Left lung (tissue), 10 donors: ENCODE measurements around the gene TRIM45. TPM values are rescaled to one million over a fixed set of nuclear protein-coding genes. Genes with fewer than 3 reads are reported as not detected.

Experiments used
- ATAC-seq: fragments of 200-7000 bp; cut with Tn5 transposase; one replicate; pipeline ENCODE4 v1.9.1; 2020; ENCODE audit warnings: moderate library complexity
- DNase-seq, 4 donors: peaks; one replicate each; pipeline ENCODE4 v3.0.0-alpha.2; 2013 to 2020
- H3K27ac ChIP-seq, 2 donors: fragments of 200-600 bp; sonication (generic) in 1 of 2; one replicate each; pipeline versions ENCODE4 v1.5.0 to v1.8.0; 2020 to 2021
- H3K27me3 ChIP-seq, 2 donors: fragments of 200-600 bp; sonication (generic) in 1 of 2; one replicate each; pipeline versions ENCODE4 v1.5.0 to v1.8.0; 2020 to 2021
- H3K36me3 ChIP-seq, 2 donors: fragments of 200-600 bp; sonication (generic) in 1 of 2; one replicate each; pipeline versions ENCODE4 v1.5.0 to v1.8.0; 2020 to 2021
- H3K4me1 ChIP-seq, 2 donors: fragments of 200-600 bp; one replicate each; pipeline ENCODE4 v1.8.0; 2021
- H3K4me3 ChIP-seq, 2 donors: fragments of 200-600 bp; sonication (generic) in 1 of 2; one replicate each; pipeline versions ENCODE4 v1.5.0 to v1.8.0; 2020 to 2021; ENCODE audit warnings: mild to moderate bottlenecking in 1 of 2
- H3K9me3 ChIP-seq, 2 donors: fragments of 200-600 bp; sonication (generic) in 1 of 2; one replicate each; pipeline versions ENCODE4 v1.5.0 to v1.8.0; 2020 to 2021
- CTCF ChIP-seq, 2 donors: fragments of 200-600 bp; sonication (generic) in 1 of 2; IDR thresholded peaks; one replicate each; pipeline versions ENCODE4 v1.5.0 to v1.8.0; 2021; ENCODE audit warnings: antibody characterized with exemption in 2 of 2
- intact Hi-C, 2 donors: fragments of 100-400 bp; cut with DNase I; formaldehyde crosslinking; loops; one replicate each; pipeline versions ENCODE4 v1.11.2 to v1.14.2; 2022
- polyA plus RNA-seq, 6 donors: library from polyadenylated mRNA; unstranded; fragments of 120-200 nt; gene quantifications; one replicate each; pipeline ENCODE4 v1.2.1, GENCODE V29; 2013; ENCODE audit not compliant: insufficient read length in 6 of 6
- total RNA-seq, 2 donors: library from RNA; stranded (reverse); fragmentation: NEBNext Ultra II Directional; extraction: Animal tissue kit (Norgen Biotek cat#: 25700); gene quantifications; one replicate each; pipeline ENCODE4 v1.2.1, GENCODE V29; 2021
- donor health status: DM: no; HTN: yes; CAD: no.
- donor health status: DM: no; HTN: no; CAD: no.

TRIM45 gene
- total and polyA plus RNA-seq, 8 donors, result 2.6 to 18.9 (median 17.2) TPM

- H3K4me1 ChIP-seq, result no peaks in the 10 kb centered on the region
- TF ChIP-seq CTCF (IDR thresholded peaks at IDR 0.05), result no peak
- intact Hi-C loops, result no loop called here
- no peaks in the 10 kb centered on the region for H3K27me3 ChIP-seq
- no peak overlapping the region for H3K27ac ChIP-seq
- no peaks in the 10 kb centered on the region for H3K36me3 ChIP-seq
- peaks cover 0 to 6% of the 10 kb centered on the region in 2 donors for H3K9me3 ChIP-seq
- DNase-seq (no peak), ATAC-seq (no peak)
- H3K4me3 ChIP-seq, result no peak overlapping the region
Observed at GRCh38 chr1:117147341-117147831, 25.8 kb upstream of the TRIM45 start.

- Histone ChIP-seq H3K4me1 (no peaks in the 10 kb centered on the region), H3K27ac (no peak overlapping the region), H3K36me3 (no peaks in the 10 kb centered on the region), H3K9me3 (peaks cover 0 to 6% of the 10 kb centered on the region in 2 donors), H3K27me3 (no peaks in the 10 kb centered on the region), H3K4me3 (no peak overlapping the region)
- ATAC-seq (peak; percentile 59), DNase-seq (no peak)
- TF ChIP-seq CTCF (IDR thresholded peaks at IDR 0.05), result no peak
- intact Hi-C loops, result no loop called here
Observed at GRCh38 chr1:117146575-117147340, 25.2 kb upstream of the TRIM45 start.

GRCh38 chr1:117146072-117146471 lies 24.5 kb upstream of the TRIM45 start:
- no peak for DNase-seq
- TF ChIP-seq CTCF (IDR thresholded peaks at IDR 0.05), result no peak
- intact Hi-C loops, result no loop called here

GRCh38 chr1:117143871-117144270 lies 22.3 kb upstream of the TRIM45 start:
- no peaks in the 10 kb centered on the region for H3K27me3 ChIP-seq
- no peak for DNase-seq
- H3K4me1 ChIP-seq, result no peaks in the 10 kb centered on the region
- TF ChIP-seq CTCF (IDR thresholded peaks at IDR 0.05), result no peak
- intact Hi-C loops, result no loop called here
- no peak for ATAC-seq
- H3K9me3 ChIP-seq, result no peaks in the 10 kb centered on the region
- H3K27ac ChIP-seq, result no peak overlapping the region
- H3K4me3 ChIP-seq, result no peak overlapping the region
- no peaks in the 10 kb centered on the region for H3K36me3 ChIP-seq

More at GRCh38 chr1:117146072-117146471, 24.5 kb upstream of the TRIM45 start:
- Histone ChIP-seq H3K9me3 (peaks cover 0 to 1% of the 10 kb centered on the region in 2 donors), H3K4me3 (no peak overlapping the region), H3K27me3 (no peaks in the 10 kb centered on the region), H3K27ac (no peak overlapping the region), H3K4me1 (no peaks in the 10 kb centered on the region), H3K36me3 (no peaks in the 10 kb centered on the region)
- no peak for ATAC-seq

- TF ChIP-seq CTCF (IDR thresholded peaks at IDR 0.05), result no peak
- intact Hi-C loops, result no loop called here
- no peaks in the 10 kb centered on the region for H3K27me3 ChIP-seq
- H3K4me1 ChIP-seq, result no peaks in the 10 kb centered on the region
- H3K36me3 ChIP-seq, result no peaks in the 10 kb centered on the region
- no peaks in the 10 kb centered on the region for H3K9me3 ChIP-seq
- no peak overlapping the region for H3K4me3 ChIP-seq
- H3K27ac ChIP-seq, result no peak overlapping the region
- ATAC-seq, result no peak
- DNase-seq, result no peak
Observed at GRCh38 chr1:117143172-117143571, 21.6 kb upstream of the TRIM45 start.
